ENCODE measurements around the gene CDCA8.
A peak's percentile ranks its signal among the peaks of the same experiment; 100 is the strongest.

Gene CDCA8

DNA sequence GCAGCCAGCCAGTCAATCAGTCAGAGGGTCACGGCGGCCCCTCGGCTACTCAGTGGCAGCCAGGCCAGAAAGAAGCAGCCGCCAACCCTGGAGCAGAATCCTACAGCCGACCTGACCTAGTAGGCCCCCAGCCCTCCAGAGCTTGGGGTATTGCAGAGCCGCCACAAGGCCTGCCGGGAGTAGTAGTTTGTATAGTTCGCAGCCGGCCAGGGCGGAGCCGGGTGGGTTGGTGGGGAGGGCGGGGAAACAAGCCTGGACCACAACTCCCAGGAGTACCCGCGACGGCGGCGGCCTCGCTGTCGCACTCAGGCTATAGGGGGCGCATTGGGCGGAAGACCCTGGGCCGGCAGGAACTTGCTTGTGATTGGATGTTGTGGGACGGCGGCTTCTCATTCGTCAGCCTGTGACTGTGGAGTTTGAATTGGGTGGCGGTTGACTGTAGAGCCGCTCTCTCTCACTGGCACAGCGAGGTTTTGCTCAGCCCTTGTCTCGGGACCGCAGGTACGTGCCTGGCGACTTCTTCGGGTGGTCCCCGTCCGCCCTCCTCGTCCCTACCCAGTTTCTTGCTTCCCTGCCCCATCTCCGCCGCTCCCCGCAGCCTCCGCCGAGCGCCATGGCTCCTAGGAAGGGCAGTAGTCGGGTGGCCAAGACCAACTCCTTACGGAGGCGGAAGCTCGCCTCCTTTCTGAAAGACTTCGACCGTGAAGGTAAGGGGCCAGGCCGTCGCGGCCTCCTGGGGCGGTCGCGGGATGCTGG lies at the start of gene CDCA8:
CDCA8 (plus strand) TSS at position 439 of the 756 bp plus-strand sequence; CDS start at position 614, 175 bp downstream.
- peak; percentile 97 for DNase-seq

GRCh38 chr1:37647281-37647680 lies 45.0 kb upstream of the CDCA8 start:
- DNase-seq, result no peak

GRCh38 chr1:37650173-37650572 lies 42.1 kb upstream of the CDCA8 start:
- DNase-seq, result no peak

DNA sequence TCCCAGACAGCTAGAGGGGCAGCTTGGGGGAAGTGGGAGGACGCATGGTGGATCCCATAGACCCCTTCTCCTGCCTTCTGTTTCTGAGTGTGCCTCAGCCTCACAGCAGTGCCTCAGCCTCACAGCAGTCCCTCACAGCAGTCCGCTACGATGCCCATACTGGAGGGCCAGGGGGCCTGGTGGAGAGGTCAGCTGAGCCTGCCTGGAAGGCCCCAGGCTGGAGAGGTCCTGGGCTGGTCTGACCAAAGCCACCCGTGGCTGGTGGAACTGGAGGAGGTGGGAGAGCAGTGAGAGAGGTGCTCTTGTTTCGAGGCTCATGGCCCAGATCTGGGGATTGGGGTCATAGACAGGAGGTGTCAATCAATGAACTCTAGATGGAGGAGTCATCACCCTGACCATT lies 41.6 kb upstream of the CDCA8 start:
- DNase-seq, result no peak

DNA sequence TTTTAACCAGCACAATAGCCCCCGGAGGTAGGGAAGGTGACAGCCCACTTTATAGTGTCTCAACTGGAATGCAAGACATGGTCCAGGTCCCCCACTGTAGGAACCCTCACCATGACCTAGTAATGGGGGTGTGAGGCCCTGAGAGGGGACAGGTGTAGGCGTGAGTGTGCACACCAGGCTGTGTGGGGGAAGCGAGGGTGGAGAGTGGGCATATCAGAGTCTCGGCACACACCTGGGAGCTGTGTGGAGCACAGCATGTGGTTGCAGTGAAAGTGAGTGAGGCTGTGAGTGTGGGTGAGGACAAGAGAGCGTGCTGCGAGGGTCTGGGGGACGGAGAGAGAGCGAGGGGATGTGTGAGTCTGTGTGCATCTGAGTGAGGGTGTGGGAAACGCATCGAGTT lies 40.5 kb upstream of the CDCA8 start:
- DNase-seq, result no peak

DNA sequence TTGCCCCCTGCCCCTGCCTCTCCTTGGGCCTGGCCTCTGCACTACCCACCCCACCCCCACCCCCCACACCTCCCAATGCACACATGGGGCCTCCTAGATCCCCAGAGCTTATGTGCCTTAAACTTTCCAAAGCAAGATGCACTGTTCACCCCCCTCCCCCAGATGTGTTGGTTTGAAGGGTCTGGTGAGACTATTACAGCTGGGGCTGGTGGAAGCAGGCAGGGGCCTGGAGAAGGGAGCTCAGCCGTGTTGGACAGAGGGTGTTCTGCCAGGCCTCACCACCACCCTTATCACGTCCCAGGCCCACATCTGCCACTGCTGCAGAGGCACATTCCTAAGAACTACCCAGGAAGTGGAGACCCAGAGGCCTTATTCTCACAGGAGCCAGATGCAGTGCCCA lies 39.3 kb upstream of the CDCA8 start:
- DNase-seq, result no peak

- no peak for DNase-seq
Measured at GRCh38 chr1:37653906-37654305, 38.4 kb upstream of the CDCA8 start.

DNA sequence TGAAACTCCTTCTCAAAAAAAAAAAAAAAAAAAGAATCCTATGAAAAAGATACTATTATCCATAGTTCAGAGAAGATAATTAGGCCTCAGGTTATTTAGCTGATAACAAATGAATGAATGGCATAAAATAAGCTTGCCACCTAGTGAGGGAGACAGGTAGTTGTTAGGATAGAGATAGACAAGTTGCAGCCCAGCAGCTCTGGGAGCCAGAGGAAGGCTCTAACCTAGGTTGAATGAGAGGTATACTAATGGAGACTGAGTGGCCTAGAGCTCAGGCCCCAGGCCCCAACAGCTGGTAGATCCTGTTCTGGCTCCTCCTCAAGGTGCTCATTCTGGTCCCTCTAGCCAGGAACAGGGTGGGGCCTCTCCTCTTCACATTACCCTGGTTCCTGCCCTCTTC lies 37.0 kb upstream of the CDCA8 start:
- no peak for DNase-seq

DNA sequence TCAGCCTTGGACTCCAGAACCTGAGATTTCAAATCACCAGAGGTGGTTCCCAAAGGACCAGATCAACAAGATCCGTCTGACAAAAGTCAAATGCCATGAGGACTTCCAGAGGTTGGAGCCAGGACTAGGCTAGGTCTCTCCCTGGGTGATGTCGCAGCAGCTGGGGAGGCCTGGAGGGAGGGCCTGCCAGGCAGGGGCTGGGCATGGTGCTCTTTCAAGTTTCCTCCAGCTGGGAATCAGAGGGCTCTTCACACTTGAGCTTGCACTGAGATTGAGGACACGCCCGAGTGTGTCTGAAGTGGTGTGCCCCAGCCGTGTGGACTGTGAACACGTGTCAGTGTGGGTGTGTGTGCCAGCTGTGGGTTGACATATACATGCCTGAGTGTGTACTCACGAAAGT lies 36.3 kb upstream of the CDCA8 start:
- no peak for DNase-seq

DNA sequence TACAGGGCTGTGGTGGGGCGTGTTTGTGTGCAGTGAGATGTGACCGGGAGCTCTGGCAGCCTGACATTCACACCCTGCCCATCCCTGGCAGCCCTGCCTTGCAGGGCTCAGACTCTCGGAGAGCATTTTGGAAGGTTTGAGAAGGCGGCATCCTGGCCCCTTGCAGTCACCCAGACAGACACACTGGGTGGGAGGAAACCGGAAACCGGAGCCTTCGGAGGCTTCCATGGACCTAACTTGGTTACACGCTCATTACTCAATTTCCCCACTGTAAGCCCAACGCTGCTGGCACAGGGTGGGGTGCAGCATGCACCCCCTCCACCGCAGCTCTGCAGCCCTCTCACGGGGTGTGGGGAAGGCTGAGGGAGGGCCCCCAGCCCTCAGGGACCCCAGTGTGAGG lies 35.4 kb upstream of the CDCA8 start:
- DNase-seq, result no peak

DNA sequence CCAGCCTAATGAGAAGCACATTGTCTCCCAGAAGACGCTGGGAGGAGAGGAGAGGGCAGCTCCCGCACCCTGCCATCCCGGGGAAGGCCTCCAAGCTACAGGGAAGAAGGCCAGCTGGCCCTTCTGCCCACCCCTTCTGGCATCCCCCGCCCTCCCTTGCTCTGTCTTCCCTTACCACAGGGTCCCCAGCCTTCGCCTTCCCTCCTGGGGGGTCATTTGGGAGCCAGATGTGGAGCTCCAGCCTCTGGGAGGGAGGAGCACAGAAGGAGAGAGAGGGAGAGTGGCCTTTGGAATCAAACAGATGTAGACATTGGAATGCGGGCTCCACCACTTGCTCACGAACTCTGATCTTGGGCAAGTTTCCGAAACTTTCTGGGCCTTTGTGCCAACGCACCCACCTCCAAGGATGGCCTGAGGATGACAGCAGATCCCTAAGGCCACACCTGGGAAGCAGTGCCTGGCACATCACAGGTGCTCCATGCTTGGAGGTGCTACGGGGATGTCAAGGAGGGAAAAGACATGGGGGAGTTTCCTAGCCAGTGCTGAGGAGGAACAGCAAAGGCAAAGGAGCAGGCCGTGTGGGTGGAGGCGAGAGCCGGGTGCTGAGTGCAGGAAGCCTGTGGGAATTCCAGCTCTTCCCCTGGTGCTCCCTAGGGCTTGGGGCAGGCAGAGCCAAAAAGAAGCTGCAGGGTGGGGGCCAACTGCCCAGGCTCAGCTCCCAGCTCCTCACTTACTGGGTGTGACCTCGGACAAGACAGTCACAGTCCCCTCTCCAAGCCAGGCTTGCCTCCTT lies 34.5 kb upstream of the CDCA8 start:
- DNase-seq, result no peak

DNA sequence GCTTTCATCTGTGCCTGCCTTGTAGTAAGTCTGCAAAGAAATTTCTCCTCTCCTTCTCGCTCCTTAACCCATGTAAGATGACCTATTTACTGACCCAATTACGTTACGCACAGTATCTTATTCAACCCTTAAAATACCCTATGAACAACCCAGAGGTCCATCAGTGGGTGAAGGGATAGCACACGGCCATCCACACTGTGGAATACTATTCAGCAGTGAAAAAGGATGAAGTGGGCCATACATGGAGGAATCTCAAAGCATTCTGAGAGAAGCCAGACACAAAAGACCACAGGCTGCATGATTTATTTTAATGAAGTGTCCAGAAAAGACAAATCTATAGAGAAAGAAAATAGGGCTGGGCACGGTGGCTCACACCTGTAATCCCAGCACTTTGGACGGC lies 33.8 kb upstream of the CDCA8 start:
- no peak for DNase-seq

GRCh38 chr1:37660664-37661063 lies 31.7 kb upstream of the CDCA8 start:
- DNase-seq, result no peak

DNA sequence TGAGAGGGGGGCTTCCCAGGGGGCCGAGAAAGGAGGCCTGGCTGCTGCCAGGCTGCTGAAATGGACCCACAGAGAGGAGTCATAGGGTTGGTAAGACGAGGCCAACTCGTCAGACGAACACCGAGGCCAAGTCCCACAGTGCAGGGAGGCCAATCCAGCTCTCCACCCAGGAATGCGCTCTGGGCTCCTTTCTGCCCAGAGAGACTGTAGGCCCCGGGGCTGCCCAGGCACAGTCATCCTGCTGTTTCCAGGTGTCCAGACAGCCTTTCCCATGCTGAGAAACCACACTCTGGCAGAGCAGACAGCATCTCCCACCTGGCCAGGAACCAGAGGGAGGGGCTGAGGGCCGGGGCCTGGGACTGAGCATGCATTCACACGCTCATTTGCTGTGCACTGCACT lies 30.9 kb upstream of the CDCA8 start:
- peak; percentile 60 for DNase-seq

GRCh38 chr1:37662031-37662755 lies 30.1 kb upstream of the CDCA8 start:
- DNase-seq, result no peak

- DNase-seq, result no peak
Measured at GRCh38 chr1:37663426-37664000, 28.8 kb upstream of the CDCA8 start.

DNA sequence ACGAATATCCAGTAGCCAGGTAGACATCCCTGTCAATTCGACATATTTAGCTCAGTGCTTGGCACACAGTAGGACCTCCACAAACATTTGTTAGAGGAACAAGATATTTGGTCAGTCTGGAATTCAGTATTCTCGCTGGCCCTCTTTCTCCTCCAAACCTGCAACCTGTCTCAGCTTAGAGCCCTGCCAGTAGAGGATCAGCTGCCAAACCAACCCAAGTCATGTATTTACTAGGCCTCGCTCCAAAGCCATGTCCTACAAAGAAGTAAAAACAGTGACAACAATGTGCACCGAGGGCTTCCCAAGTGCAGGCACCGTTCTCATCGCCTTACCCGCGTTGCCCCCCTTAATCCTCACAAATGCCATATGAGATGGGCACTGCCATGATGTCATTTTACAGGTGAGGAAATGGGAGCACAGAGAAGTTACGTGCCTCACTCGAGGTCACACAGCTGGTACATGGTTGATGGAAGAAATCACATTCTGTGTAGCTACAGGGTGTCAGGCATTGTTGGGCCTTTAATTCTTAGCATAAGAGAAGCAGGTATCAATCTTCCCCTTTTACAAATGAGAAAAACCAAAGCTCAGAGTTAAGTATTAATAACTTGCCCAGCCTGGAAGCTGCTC lies 26.0 kb upstream of the CDCA8 start:
- no peak for DNase-seq

DNA sequence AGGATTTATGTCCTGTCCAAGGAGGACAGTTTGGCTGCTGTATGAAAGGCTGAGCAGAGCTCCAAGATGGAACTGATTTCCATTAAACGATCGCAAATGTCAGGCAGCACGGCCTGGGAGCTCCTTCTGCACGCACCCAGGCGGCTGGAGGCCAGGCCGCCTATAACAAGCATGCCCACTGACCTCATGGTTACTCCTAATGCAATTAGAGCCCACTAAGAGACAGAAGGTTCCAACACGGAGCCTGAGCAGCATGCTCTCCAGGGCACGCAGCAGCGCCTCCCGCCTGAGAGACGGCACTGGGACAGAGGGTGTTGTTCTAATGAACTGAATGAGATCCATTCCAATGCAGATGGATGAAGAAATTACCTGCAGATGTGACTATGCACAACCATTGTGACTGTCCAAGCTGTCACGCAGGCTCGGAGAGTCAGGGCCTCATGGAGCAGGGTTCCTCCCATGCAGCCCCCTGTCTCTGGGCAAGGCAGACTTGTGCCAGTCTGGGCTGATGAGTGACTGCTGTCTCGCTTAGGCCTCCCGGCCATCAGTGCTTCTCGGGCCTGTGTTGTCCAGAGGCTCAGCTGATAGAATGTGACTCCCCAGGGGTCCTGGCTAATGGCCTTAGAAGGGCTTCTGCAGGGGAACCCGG lies 25.2 kb upstream of the CDCA8 start:
- no peak for DNase-seq

- DNase-seq, result no peak
Measured at GRCh38 chr1:37670133-37670532, 22.2 kb upstream of the CDCA8 start.

GRCh38 chr1:37671261-37671660 lies 21.1 kb upstream of the CDCA8 start:
- no peak for DNase-seq

DNA sequence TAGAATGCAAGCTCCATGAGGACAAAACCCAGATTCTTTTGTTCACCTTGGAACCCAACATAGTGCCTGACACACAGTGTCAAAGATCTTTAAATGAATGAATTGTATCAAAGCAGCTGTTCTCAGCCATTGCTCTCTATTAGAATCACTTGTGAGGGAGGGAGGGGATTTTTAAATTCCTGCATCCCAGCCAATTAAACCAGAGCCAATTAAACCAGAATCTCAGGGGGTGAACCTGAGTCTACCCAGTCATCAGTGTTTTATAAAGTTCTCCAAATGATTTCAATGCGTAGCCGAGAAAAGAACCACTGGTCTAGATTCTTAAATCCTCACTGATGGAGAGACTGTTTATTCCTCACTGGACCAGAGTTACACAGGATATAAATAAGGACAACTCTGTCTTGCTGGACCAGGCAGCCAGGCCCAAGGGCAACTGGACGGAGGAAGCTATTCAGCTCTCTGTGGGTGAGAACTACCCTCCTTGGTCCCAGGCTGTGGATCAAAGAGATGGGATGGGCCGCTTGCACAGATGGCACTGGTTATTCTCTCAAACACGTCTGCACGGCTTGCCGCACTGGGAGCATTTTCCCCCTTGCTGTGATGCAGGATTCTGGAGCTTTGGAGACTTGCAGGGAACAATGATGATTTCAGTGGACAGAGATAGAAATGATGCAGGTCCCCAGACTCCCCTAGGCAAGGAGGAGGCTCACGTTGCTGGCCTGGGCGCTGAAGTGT lies 20.0 kb upstream of the CDCA8 start:
- DNase-seq, result no peak

DNA sequence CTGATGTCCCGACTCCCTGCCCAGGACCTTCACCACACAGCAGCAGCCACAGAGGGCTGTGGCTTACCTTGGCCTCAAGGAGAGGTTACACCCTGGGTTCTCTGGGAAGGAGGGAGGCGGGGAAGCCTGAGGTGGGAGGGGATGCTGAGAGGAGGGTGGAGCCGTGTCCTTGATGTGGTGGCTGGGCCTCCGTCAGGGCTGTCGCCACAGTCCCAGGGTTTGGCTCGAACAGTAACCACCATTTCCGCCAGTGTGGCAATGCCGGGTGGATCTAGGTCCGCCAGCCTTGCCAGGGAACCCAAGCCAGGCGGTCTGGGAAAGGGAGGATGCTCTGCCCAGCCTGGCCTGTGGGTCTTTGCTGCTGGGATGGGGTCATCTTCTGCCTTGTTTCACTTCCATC lies 18.4 kb upstream of the CDCA8 start:
- no peak for DNase-seq

Data from NCI-H226 (cell line).